GM19238 (cell line): ENCODE measurements around the gene LRMDA.

Experiments used
- DNase-seq: peaks from one replicate; pipeline ENCODE4 v3.0.0; 2011; ENCODE audit warnings: low spot score; ENCODE audit not compliant: insufficient read length

The LRMDA gene

GRCh38 chr10:75809003-75809402, 377.6 kb downstream of the LRMDA start:
- no peak for DNase-seq

DNA sequence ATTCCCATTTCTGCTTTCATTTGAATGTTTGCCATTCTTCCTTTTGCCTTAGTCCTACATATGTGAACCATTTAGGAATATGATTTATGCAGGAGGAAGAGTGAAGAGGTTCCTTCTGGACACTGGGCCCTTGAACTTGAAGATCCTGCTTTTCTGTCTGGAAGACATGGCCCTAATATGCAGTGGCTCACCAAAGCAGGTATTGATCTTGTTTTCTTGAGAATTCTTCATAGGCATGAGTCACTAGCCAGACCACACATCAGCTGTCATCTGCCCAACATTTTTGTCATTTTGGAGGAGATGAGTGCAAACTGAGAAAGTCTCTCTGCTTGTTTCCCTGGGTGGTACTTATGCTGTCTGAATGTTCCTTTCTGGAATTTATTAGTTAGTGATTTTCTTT, 382.6 kb downstream of the LRMDA start:
- no peak for DNase-seq

DNA sequence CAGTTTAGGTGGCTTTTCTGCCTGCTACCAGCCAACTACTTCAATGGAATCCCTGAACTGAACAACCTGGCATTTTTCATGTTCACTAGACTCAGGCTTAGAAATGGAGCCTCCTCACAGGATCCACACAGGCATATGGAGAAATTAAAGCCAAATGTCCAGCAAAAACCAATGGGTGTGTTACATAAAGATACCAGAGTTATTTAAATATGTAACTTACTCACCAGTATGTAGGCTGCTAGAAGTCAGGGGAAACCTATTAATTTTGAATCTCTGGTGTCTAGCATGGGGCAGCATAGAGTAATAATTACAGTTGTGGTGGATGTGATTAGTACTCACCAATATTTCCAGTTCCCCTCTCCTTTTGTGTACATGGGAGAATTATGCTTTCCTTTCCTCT, 383.6 kb downstream of the LRMDA start:
- DNase-seq, result no peak

DNA sequence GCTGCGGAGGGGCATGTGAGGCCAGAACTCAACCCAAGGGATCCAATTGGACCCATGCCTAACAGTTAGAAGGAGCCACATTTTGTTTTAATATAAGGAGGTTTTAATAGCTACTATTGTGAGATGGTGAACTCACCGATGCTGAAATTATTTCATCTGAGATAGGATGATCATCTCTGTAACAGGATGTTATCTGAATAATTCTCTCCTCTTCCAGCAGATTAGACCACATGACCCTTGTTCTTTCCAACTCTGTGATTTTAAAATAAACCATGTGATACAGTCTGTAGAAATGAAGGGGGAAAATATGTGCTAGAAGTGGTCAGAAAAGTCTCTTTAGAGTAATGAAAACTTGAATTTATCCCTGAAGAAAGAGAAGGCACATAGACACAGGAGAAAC, 385.8 kb downstream of the LRMDA start:
- no peak for DNase-seq

GRCh38 chr10:75818552-75818951, 387.1 kb downstream of the LRMDA start:
- no peak for DNase-seq

- DNase-seq, result no peak
Measured at GRCh38 chr10:75825235-75825634, 393.8 kb downstream of the LRMDA start.

DNA sequence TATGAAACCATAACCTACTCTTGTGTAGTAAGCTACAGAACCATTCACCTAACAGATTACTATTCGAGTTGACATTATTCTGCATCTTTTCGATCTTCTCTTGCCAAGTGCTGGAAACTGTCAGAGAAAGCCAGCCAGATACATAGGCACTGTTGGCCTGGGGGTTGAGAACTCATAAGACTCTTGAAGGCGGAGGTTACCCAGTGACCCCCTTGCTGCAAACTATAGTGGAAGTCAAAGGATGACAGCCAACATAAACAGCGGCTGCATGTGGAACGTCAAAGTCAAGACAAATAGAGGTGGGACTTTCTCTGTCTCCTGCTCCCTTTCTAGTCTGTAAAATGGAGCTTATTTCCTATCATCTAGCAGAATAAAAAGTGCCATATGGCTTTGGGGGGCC, 394.2 kb downstream of the LRMDA start:
- DNase-seq, result no peak

GRCh38 chr10:75826846-75827245, 395.4 kb downstream of the LRMDA start:
- DNase-seq, result no peak

- no peak for DNase-seq
Measured at GRCh38 chr10:75827587-75828021, 396.2 kb downstream of the LRMDA start.

GRCh38 chr10:75828413-75828812, 397.0 kb downstream of the LRMDA start:
- no peak for DNase-seq

- DNase-seq, result no peak
Measured at GRCh38 chr10:75836064-75836463, 404.6 kb downstream of the LRMDA start.

- no peak for DNase-seq
Measured at GRCh38 chr10:75838486-75838885, 407.1 kb downstream of the LRMDA start.

GRCh38 chr10:75839020-75839419, 407.6 kb downstream of the LRMDA start:
- no peak for DNase-seq

GRCh38 chr10:75841266-75841665, 409.8 kb downstream of the LRMDA start:
- DNase-seq, result no peak

DNA sequence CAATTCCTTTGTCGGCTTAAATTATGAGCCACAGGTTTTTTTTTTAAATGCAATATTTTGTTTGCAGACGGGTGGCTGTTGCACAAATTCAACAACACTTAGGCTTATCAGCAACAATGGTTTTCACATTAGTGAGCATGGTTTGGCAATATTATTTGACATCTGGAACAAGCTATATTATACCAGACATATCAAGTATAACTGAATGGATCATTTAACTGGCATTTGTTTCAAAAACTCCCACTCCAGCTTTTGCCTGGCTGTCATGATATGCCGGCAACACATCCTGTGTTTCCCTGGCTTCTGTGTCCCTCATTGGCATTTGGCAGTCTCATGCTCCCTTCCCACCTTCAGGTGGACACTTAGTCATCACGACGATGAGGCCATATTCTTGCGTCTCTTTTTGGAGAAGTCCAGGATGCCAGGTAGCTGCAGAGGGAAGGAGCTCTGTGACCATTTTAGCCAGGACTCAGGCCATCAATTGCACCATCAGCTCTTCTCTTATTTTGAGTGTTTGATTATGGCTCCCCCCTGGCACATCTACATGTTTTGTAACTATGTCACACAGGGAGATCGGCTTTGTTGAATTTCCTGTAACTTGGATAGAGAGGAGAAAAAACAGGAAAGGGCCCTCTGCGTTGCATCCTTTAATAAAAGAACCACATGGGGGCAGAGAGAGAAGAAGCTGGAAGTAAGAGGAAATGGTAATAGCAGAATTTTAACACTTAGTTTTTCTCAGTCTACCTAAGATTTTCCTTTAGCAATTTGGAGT, 413.9 kb downstream of the LRMDA start:
- no peak for DNase-seq

GRCh38 chr10:75847477-75847876, 416.1 kb downstream of the LRMDA start:
- DNase-seq, result no peak

GRCh38 chr10:75851580-75852345, 420.3 kb downstream of the LRMDA start:
- no peak for DNase-seq

GRCh38 chr10:75852851-75853484, 421.5 kb downstream of the LRMDA start:
- DNase-seq, result no peak

- DNase-seq, result no peak
Measured at GRCh38 chr10:75857269-75857846, 425.9 kb downstream of the LRMDA start.

GRCh38 chr10:75857896-75858295, 426.5 kb downstream of the LRMDA start:
- DNase-seq, result no peak

DNA sequence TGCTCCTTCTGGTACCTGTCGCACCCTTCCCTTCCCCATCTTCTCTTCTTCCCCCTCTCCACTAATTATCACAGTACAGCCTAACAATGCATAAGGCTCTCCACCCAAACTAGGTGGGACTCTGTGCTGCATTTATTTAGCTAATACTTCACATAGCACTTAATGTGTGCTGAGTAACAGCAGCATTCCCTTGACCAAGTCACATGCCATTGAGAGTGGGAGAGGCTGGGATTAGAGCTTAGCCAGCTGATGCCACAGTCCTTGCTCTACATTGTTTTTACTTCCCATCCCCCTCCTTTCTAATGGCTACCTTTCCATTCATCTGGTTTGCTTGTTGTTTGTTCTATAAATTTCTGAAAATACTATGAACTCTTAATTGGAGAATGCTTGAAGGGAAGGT, 426.9 kb downstream of the LRMDA start:
- DNase-seq, result no peak

GRCh38 chr10:75859141-75859540, 427.7 kb downstream of the LRMDA start:
- no peak for DNase-seq
